Keratinocyte (primary cell): ENCODE data around the gene NPM3.

Source experiments
- CTCF ChIP-seq, 3 experiments: IDR thresholded peaks in 1 of 3; conservative IDR thresholded peaks in 1 of 3; optimal IDR thresholded peaks in 1 of 3; 2 replicates in 2 of 3; 3 replicates in 1 of 3; pipeline versions ENCODE3 to v1.5.1; 2011; ENCODE audit warnings: low read length in 3 of 3, mild to moderate bottlenecking in 3 of 3, moderate library complexity in 2 of 3, control low read depth in 1 of 3, inconsistent platforms in 1 of 3; ENCODE audit not compliant: insufficient read depth in 2 of 3; ENCODE audit errors: extremely low read depth in 1 of 3
- EZH2 ChIP-seq: IDR thresholded peaks from one replicate; pipeline ENCODE4 v1.6.1; 2012; ENCODE audit warnings: inconsistent platforms, mild to moderate bottlenecking, low read length, moderate library complexity

GRCh38 chr10:101807158-101807557, 23.9 kb upstream of the NPM3 start:
- TF ChIP-seq CTCF (optimal IDR thresholded peaks at IDR 0.05 in 1 of 3, IDR thresholded peaks at IDR 0.05 in 1 of 3, conservative IDR thresholded peaks at IDR 0.05 in 1 of 3; ENCODE audit: extremely low read depth in 1 of 3, insufficient read depth in 2 of 3, low read length in 3 of 3) (no peak), EZH2 (no peak)
